ENCODE data around the gene MED6.

Gene MED6, protein sequence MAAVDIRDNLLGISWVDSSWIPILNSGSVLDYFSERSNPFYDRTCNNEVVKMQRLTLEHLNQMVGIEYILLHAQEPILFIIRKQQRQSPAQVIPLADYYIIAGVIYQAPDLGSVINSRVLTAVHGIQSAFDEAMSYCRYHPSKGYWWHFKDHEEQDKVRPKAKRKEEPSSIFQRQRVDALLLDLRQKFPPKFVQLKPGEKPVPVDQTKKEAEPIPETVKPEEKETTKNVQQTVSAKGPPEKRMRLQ

DNA sequence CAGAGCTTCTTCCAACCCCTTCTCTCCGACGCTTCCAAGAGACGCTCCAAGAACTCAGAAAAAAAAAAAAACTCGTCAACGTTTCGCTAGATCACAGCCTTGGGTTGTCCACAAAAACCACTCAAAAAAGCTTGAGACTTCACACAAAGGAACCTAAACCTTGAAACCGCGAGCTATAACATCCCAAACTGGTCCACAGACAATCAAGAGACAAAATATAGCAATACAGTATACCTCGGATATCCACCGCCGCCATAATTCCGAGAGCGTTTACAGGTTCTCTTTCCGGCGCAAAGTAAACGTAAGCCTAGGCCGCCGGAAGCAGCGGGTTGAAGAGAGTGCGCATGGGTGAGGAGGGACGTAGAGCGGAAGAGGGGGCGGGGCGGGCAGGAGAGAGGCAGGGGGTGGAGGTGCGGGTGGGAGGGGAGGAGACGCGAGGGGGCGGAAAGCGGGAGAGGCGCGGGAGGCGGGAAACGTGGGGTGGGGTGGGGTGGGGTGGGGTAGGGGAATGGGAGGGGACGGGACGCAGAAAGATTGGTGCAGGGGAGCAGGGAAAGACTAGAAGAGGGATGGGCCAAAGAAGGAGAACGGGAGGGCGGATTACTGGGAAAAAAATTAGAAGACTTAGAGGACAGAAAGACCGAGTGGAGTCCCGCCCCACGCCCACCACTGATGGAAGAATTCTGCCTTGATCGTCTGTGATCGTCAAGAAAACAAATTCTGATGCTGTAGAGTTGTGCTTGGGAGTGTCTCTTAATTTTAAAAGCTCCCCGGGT, at the start of gene MED6:
Gene MED6, minus strand, starts transcription at position 274 of the 776 bp plus-strand sequence. Its CDS starts 18 bp downstream, at position 256.
- DNase-seq (ENCODE audit: low spot score), result peak; percentile 96

DNA sequence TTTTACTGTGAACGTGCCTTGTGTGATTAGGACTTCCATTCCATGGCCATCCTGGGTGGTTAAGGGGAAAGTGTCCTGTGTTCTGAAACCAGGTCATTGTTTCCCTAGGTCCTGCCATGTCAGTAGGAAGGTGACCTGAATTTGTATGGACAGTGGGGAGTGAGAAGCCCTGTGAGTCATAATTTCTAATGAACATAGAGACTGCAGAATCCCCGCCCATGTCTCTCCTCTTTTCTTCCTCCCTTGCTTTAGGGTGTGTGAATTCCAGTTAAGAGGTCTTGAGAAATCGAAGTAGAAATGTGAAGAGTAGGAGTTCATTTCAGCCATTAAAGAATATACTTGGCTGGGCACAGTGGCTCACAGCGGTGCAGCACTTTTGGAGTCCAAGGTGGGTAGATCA, 49.3 kb upstream of the MED6 start:
- no peak for DNase-seq (ENCODE audit: low spot score)

DNA sequence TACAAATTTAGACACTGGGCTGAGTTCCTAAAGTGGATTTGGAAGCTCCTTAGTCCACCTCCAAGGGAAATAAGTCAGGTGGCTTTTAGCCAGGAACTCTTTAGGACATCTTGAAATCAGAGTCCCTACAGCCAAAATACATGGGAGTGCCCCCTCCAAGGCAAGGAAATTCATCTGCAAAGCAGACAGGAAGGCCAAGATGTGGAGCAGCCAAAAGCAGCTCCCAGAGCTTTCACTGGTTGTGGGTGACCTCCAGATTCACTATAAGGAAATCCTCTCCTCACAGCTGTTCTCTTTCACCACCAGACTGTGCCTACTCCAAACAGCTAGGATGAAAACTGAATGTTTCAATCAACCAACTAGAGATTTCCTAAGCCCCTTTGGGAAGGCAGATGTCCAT, 47.9 kb upstream of the MED6 start:
- DNase-seq (ENCODE audit: low spot score), result no peak

DNA sequence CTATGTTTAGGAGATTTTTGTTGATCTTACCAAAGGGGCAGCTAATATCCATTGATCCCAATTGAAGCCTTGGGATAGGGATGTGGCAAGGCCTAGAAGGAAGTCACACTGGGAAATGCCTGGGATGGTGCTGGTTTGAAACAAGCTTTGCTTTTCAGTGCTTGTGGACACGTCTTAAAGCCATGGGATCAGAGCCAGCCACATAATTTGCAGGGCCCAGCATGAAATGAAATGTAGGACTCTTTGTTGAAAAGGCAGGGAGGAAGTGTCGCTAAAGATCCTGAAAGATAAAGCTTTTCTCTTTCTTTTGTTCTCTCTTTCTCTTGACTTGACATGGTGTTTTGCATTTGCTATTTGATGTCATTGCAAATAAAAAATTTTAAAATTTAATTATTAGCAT, 46.2 kb upstream of the MED6 start:
- DNase-seq (ENCODE audit: low spot score), result no peak

DNA sequence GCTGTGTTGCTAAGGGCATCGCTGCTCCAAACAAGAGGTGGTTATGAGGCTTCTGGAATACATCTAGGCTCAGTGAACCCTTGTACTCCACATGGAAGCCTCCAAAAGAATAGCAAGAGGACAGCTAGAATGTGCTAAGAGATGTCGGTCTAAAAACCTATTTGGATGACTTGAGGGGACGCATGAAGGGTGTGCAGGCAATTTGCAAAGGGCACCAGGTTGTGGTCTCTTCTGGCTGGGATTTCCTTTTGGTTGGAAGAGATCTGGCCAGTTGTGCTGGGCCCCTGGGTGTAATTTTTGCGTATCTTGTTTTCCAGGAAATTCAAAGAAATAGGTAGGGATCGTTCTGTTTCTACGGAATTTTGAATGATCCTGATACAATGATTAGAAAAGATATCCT, 45.4 kb upstream of the MED6 start:
- DNase-seq (ENCODE audit: low spot score), result no peak

DNA sequence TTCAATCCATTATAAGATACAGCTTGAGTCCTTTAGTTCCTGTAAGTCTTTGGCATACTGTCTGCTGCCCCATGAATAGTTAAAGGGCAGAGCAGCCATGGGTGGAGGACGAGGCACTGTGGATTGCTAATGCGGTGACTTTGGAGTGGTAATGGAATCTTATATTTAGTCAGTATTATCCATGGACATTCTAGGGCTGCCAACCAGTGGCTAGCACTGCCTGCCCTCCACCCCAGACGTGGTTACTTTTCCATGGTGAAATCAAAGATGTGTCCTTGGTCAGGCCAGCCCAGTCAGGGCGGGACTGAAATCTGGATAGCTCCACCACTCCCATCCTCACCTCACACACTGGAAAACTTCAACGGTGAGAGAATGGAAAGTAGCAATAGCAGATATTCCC, 43.5 kb upstream of the MED6 start:
- no peak for DNase-seq (ENCODE audit: low spot score)

DNA sequence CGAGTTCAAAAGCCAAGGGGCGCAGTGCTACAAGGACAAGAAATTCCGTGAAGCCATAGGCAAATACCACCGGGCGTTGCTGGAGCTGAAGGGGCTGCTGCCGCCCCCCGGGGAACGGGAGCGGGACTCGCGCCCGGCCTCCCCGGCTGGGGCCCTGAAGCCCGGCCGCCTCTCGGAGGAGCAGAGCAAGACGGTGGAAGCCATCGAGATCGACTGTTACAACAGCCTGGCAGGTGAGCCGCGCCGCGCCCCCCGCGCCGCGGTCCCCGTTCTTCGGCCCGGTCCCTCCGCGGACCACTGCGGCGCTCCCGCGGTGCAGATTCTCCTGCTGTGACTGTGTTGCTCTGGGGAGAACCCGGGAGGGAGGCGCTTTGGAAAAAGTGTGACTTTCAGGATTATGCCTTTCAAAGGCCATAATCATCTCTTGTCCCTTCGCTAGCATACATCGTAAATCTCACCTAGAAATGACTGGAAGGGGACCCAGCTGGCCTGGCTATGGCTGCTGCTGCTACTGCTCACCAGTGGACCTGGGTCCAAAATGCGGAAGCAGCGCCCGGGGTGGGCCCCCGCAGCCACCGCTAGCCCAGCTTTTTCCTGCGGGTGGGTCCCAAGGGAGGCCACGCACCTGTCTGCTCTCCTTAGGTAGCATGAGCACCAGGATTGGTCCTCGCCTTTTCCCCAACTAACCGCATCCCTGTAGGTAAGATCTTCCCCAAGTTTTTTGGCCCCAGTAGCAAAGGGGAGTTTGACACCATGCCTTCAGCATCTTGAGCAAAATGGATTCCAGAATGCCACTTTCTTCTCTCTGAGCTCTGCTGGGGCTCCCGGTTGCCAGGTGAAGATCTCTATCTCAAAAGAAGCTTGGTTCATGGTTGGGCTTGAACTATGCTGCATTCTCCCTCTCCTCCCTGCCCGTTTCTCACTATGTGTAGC, 42.1 kb upstream of the MED6 start:
- peak; percentile 31 for DNase-seq (ENCODE audit: low spot score)

DNA sequence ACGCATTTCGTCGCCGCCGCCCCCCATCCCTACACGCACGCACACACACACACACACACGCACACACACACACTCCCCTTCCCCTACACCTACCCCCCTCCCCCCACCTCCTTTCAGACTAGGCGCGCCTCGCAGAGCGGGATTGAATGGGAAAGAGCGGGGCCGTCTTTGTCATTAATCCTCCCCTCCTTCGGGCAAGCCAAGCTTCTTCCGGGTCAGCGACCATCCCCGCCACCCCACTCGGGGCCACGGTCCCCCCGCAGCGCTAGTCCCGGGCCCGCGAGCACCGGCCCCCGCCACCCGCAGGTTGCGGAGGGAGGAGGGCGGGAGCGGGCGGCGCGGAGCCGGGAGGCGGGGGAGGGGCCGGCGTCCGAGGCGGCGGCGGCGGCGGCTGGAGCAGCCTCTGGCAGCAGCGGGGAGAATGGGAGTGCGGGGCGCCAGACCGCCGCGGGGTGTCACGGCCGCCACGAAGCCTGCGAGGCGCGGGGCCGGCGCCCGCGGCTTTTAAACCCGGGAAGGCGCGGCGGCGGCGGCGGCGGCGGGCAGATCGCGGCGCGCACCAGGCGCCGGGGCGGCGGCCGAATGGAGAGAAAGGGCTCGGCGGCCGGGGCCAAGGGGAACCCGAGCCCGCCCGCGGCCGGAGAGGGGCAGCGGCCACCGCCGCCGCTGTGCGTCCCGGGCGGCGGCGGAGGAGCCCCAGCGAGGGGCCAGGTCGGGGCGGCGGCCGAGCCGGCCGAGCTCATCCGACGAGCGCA, 41.3 kb upstream of the MED6 start, which contains the start of gene TTC9:
Gene TTC9, plus strand, starts transcription at position 369 of the 755 bp plus-strand sequence. Its CDS starts 214 bp downstream, at position 583.
- DNase-seq (ENCODE audit: low spot score), result peak; percentile 19

DNA sequence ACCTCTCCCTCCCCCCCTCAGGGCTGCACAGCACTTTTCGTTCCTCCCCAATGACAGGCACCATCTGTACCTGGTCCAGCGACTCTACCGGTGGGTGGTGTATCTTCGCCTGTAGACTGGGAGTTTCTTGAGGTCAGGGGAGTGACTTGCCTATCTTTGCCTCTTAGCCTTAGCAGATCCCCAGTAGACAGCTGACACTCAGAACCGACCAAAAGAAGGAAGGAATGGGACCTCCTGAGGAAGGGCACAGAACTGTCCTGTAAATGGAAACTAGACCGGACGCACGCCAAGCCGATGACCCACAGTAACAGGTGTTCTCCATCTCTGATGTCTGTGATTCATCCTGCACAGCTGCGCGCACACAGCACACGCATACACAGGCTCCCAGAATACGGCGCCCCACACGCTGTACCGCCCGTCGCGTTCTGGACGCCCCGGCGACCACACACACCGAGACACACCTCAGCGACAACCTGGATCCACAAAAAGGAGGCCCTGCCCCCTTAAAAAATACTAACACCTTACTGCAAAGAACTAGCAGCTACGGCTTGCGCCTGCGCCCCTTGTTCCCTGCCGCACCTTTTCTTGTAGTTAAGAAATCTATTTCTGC, 40.6 kb upstream of the MED6 start:
- peak; percentile 83 for DNase-seq (ENCODE audit: low spot score)

DNA sequence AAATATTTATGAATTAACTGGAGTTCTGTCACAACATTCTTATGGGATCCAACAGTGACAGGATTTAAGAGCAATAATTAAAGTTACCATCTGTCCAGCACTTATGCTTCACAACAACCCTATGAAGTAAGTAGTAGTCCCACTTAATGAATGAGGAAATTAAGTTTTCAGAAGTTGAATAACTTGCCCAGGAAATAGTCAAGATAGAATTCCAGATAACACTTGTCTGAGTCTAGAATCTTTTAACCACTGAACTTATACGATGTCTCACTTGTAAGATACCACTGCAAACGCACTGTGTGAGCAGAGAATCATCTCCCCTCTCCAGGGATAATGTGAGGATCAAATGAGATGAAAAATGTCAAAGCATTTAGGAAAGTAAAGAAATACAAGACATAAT, 38.0 kb upstream of the MED6 start:
- DNase-seq (ENCODE audit: low spot score), result no peak

DNA sequence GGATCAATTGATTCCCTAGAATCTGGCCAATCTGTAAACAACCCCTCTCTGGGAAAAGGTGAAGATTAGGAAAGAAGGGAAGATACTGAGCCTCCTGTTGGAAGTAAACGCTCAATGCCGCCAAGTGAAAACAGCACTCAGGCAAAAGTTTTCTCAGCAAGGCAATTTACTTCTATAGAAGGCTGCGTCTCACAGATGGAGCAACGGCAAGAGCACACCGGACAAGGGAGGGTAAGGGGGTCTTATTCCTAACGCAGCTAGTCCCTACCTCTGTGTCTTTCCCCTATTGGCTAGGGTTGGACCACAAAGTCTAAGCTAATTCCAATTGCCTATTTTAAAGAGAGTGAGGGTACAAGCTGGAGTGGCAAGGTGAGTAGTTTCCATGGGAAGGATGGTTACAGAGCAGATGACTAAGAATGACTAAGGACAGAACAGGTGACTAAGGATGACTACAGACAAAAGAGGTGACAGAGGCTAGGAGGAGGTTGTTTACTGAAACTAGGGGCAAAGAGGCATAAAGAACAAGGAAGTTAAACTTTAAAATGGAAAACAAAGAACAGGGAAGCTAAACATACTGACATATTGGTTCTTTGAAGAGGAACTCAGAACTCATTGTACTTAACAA, 35.6 kb upstream of the MED6 start:
- DNase-seq (ENCODE audit: low spot score), result peak; percentile 31

DNA sequence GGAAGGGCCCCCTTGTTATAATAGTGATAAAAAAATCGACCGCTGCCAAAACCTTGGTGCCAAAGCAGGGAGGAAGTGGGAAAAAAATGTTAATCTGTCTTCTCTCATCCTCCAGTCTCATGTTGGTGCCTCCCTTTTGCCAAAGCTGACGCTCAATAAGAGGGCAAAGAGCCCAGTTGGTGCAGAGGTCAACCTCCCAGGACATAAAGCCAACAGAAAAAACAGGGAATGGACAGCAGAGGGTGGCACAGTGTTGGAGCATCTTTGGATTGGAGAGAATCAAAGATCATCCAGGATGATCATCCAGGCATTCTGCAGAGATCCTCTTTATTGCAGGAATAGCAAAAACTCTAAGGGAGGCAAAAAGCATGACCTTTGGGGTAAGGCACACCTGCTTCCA, 31.5 kb upstream of the MED6 start:
- no peak for DNase-seq (ENCODE audit: low spot score)

DNA sequence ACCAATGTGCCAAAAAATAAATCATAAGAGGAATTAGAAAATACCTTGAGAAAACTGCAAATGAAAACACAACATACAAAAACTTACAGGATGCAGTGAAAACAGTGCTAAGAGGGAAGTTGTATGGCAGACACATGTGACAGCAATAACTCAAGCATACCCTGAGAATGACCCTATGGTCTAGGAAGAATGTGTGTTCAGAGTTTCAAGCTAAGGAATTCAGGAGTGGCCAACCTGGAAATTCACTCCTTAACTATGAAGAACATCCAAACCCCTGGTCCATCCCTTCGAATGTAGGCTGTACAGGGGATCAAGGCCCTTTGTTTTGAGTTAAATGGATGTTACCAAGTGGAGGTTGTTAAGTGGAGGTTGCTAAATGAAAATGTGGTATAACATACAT, 24.5 kb upstream of the MED6 start:
- DNase-seq (ENCODE audit: low spot score), result no peak

DNA sequence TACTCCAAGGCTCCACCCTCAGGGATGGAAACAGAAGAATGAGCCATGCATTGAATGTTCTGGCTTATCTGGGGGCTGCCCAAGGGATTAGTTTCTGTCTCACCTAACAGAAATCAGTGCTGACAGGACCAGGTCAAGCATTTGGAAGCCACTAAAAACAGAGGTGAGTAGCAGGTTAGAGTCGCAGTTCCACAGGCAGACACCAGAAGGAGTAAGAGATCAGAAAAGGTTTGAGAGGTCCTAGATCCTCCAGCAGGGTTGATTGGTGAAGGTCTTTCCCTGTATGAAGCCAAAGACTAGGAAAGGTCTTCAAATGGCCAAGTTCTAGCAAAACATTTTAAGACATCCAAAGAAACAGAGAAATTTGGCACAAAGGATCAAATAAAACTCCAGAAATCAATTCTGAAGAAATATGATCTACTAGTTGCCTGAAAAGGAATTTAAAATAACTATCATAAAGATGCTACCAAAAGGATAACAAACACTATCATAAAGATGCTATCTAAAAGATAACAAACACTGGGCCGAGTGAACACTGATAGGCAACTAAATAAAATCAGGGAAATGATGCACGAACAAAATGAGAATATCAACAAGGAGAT, 21.8 kb upstream of the MED6 start:
- peak; percentile 74 for DNase-seq (ENCODE audit: low spot score)

DNA sequence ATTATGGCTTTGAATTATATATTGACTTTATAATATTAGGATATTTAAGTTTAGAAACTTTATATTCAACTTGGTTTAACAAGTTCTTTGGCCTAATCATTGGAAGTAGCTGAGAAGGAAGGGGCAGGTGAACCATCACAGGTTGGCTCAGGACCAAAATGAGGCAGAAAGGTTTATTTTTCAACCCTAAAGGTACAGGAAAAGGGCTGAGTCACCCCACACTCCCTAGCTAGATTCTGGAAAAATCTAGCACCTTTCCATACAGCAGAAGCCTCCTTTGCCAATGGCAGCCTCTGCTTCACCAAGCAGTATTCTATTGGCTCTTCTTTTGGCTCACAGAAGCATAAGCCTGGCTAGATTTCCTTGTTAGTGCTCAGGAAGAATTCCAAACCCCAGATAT, 19.3 kb upstream of the MED6 start:
- no peak for DNase-seq (ENCODE audit: low spot score)

DNA sequence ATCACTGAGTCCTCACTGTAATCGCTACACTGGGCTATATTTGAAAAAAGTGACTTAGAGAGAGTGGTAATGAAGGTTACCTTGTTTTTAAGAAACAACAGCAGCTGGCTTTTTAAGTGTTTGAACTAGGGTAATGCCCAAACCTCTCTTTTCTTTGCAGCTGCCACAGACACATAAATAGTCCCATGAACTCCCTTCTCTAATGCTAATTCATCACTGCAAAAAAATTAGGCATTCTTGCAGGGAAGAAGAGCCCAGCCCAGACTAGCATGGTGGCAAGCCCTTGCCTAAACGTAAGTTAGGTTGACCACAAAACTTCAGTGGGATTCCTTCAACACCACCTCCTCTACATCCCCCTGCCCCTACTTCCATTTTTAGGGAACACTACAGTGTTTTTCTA, 17.9 kb upstream of the MED6 start:
- no peak for DNase-seq (ENCODE audit: low spot score)

DNA sequence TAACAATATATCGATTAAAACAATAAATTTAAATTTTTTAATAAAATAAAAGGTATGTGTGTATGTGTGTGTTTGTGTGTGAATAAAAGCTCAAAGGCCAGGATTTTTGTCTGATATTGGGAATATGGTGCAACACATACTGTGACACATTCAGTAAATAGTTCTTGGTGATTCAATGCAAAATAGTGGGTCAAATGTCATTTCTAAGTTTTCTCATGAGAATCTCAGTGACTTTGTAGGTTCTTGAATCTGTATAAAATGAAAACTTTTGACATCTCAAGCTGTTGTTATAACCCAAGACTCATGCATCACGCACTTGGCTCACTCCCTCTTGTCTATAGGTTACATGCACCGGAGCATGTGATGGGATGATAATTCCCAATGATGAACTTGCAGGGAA, 16.2 kb upstream of the MED6 start:
- no peak for DNase-seq (ENCODE audit: low spot score)

DNA sequence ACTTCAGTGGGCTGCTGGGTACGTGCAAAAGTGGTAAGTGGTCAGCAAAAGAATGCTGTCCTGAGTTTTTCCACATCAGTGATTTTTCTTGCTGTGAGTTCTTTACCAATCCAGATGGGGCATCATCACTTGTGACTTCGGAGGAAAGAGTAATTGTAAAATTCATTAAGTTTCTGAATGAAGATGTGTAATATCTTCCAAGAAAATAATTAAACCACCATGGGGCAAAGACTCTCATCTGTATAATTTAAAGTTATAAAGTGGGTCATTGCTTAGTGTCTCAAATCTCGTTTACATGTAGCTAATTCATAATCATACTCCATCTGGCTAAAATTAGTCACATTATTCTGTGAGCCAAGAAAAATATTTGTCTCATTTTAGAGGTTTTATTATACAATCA, 10.8 kb upstream of the MED6 start:
- no peak for DNase-seq (ENCODE audit: low spot score)

DNA sequence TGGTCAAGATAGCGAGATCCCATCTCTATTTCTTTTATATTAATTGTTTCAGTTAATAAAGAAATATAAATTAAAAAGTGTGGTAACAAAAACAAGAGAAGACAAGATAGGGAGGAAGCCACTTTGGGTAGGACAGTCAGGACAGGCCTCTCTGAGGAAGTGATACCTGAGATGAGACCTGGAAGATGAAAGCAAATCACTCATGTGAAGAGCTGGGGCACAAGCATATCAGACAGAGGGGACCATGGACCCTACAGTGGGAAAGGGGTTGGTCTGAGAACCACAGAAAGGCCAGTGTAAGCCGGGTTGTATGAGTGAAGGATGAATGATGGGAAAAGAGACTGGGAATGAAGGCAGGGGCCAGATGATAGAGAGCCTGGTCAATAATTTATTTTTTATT, 1.8 kb upstream of the MED6 start:
- DNase-seq (ENCODE audit: low spot score), result no peak

DNA sequence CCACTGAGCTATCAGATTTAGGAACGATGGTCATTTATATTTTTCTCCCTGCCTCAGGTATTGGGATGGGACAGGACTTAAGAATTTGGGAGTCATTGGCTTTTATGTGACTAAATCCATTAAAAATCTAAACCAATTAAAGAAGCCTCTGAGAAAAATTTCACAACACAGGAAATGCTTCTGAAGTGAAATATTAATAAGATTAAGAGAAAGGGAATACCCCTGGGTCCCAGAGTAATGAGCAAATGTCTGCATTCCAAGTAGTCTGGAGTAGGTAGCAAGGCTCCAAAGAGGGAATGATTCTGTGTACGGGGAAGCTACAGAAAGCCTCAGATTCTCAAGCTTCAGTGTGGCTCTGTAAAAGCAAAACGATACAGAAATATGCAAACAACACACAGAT, 707 bp upstream of the MED6 start:
- no peak for DNase-seq (ENCODE audit: low spot score)

DNA sequence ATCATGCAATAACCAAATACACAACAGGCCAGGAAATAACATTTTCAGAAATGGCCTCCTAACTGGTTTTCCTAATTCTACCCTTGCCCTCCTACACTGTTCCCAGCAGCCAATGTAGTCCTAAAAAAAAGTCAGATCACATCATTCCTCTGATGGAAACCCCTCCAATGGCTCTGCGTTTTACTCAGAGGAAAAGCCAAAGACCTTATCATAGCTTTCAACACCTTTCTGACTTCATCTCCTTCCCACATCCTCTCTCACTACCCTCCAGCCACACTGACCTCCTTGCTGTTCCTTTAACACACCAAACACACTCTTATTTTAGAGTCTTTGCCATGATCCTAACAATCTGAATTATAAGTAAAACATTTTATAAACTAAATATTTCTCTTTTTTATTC, 1.1 kb downstream of the MED6 start:
- no peak for DNase-seq (ENCODE audit: low spot score)

Data from SW480 (cell line).